T-helper 1 cell treated with Interleukin-12 subunit alpha and Interleukin-12 subunit beta and Interleukin-4 antibody, amounts not matched to agents 30 μg/mL and 1 μg/mL, for 36 hours (primary cell): Measurements from ENCODE around the gene SYNDIG1L.
A peak's percentile ranks its signal among the peaks of the same experiment; 100 is the strongest.
"Not testable (repeated sequence)": the region's sequence is repeated elsewhere in the genome, so short reads cannot be mapped to it uniquely, and the experiment has no call there.

Experiments
- H3K27ac Mint-ChIP-seq: one replicate; pipeline ENCODE4 v1.8.0; 2021; ENCODE audit warnings: mild to moderate bottlenecking, mixed read lengths
- H3K27me3 Mint-ChIP-seq: one replicate; pipeline ENCODE4 v1.8.0; 2021; ENCODE audit warnings: low read depth, mixed read lengths
- H3K36me3 Mint-ChIP-seq: one replicate; pipeline ENCODE4 v1.8.0; 2021; ENCODE audit warnings: low read depth, mixed read lengths
- H3K4me1 Mint-ChIP-seq: one replicate; pipeline ENCODE4 v1.8.0; 2021; ENCODE audit warnings: low read depth, mixed read lengths
- H3K4me3 Mint-ChIP-seq: one replicate; pipeline ENCODE4 v1.8.0; 2021; ENCODE audit warnings: mild to moderate bottlenecking, moderate library complexity, mixed read lengths
- H3K9me3 Mint-ChIP-seq: one replicate; pipeline ENCODE4 v1.8.0; 2021; ENCODE audit warnings: mixed read lengths

The SYNDIG1L gene

GRCh38 chr14:74402401-74403251 is 23.4 kb downstream of the SYNDIG1L start:
- Mint-ChIP-seq H3K27ac (peak overlapping the region; percentile 88), H3K4me1 (peaks cover 20% of the 10 kb centered on the region), H3K36me3 (no peaks in the 10 kb centered on the region), H3K4me3 (peak overlapping the region; percentile 49), H3K27me3 (peaks cover 12% of the 10 kb centered on the region), H3K9me3 (no peaks in the 10 kb centered on the region)

DNA sequence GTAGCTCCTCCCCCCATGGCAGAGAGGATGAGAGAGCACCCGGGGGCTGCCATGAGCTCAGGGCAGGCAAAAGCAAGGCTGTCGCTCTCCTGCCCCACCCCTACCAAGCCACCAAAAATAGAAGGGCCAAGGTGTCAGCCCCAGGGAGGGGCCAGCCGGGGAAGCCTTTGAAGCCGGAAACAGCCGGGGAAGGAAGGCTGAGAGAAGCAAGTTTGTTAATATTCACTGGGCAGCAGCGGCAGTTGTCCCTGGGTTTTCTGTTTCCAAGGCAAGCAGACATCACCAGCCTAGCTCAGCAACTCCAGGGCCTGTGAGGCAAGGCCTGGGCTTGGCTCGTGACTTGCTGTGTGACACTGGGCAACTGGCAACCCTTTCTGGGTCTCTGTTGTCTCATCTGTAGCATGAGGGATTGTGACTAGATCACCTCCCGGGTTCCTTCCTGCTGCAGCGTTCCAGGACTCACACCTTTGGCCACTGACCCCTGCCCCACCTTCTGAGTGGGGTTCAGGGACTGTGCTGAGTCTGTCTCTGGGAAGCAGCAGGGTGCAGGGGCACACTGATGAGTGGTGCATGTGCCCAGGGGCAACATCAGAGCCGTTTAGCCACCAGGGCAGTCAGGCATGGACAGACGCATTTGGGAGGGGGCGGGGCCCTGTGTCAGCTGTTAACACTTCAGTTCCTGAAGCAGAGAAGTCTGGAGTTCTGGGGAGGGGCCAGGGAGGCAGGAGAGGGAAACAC is 24.3 kb downstream of the SYNDIG1L start:
- H3K9me3 Mint-ChIP-seq, result no peaks in the 10 kb centered on the region
- peaks cover 20% of the 10 kb centered on the region for H3K4me1 Mint-ChIP-seq
- peak overlapping the region; percentile 55 for H3K4me3 Mint-ChIP-seq
- no peaks in the 10 kb centered on the region for H3K36me3 Mint-ChIP-seq
- H3K27me3 Mint-ChIP-seq, result peaks cover 18% of the 10 kb centered on the region
- peak overlapping the region; percentile 88 for H3K27ac Mint-ChIP-seq

GRCh38 chr14:74400919-74401503 is 25.0 kb downstream of the SYNDIG1L start:
- Mint-ChIP-seq H3K27ac (peak overlapping the region; percentile 88), H3K27me3 (peaks cover 19% of the 10 kb centered on the region), H3K4me1 (peaks cover 20% of the 10 kb centered on the region), H3K9me3 (no peaks in the 10 kb centered on the region), H3K4me3 (peak overlapping the region; percentile 55), H3K36me3 (no peaks in the 10 kb centered on the region)

GRCh38 chr14:74400031-74400685 is 25.9 kb downstream of the SYNDIG1L start:
- H3K4me1 Mint-ChIP-seq, result peaks cover 20% of the 10 kb centered on the region
- no peak overlapping the region for H3K4me3 Mint-ChIP-seq
- H3K27me3 Mint-ChIP-seq, result peaks cover 19% of the 10 kb centered on the region
- no peaks in the 10 kb centered on the region for H3K36me3 Mint-ChIP-seq
- no peaks in the 10 kb centered on the region for H3K9me3 Mint-ChIP-seq
- H3K27ac Mint-ChIP-seq, result no peak overlapping the region

- Mint-ChIP-seq H3K27ac (no peak overlapping the region), H3K36me3 (no peaks in the 10 kb centered on the region), H3K4me3 (no peak overlapping the region), H3K9me3 (no peaks in the 10 kb centered on the region), H3K4me1 (no peaks in the 10 kb centered on the region), H3K27me3 (peaks cover 24% of the 10 kb centered on the region)
Measured at GRCh38 chr14:74395094-74395493, 30.9 kb downstream of the SYNDIG1L start.

DNA sequence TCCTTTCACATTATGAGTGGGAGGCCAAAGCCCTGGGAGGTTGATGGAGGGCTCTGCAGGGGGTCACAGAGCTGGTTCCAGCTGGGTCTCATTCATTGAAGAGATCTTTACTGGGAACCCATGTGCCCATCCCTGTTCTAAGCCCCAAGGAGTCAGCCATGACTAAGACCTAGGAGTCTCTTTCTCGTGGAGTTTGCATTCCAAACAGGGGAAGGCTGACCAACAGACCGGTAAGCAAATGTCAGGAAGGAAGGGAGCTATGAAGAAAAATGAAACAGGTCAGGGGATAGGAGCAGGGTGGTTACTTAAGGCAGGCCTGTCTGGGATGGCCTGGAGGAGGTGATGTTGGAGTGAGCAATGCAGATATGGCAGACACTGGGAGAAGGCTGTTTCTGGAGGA is 31.5 kb downstream of the SYNDIG1L start:
- H3K27me3 Mint-ChIP-seq, result peaks cover 24% of the 10 kb centered on the region
- H3K4me3 Mint-ChIP-seq, result no peak overlapping the region
- H3K9me3 Mint-ChIP-seq, result no peaks in the 10 kb centered on the region
- no peaks in the 10 kb centered on the region for H3K36me3 Mint-ChIP-seq
- H3K27ac Mint-ChIP-seq, result no peak overlapping the region
- H3K4me1 Mint-ChIP-seq, result no peaks in the 10 kb centered on the region

DNA sequence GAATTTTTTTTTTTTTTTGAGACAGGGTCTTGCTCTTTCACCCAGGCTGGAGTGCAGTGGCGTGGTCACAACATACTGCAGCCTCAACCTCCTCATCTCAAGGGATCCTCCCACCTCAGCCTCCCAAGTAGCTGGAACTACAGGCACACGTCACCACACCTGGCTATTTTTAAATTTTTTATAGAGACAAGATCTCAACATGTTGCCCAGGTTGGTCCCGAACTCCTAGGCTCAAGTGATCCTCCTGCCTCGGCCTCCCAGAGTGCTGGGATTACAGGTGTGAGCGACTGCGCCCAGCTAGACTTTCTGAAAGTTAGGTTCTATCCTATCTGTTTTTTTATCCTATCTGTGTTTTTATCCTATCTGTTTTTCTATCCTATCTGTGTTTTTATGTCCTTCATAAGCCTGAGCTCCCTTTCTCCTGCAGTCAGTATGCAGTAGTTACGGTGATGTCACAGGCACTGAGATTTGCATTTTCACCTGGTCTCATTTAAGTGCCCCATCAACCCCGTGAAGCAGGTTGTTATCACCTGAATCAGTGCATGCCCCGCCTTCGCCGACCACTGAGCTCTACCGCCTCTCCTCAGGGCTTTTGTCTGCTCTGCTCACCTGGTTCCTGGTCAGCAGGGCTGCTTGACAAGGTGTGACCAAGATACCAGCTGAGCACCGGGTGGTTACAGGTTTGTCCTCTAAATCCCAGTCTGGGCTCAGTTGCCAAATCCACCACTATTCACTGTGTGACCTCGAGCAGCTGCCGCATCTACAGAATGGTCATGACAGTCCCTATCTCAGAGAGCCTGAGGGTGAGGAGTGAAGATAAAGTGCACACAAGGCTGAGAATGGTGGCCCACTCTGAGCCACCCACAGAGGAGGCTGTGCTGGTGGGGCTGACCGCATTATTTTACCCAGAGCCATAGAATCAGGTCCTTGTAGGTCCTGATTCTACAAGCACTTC is 33.1 kb downstream of the SYNDIG1L start:
- H3K27ac Mint-ChIP-seq, result no peak overlapping the region
- no peaks in the 10 kb centered on the region for H3K4me1 Mint-ChIP-seq
- peaks cover 17% of the 10 kb centered on the region for H3K27me3 Mint-ChIP-seq
- H3K4me3 Mint-ChIP-seq, result no peak overlapping the region
- H3K9me3 Mint-ChIP-seq, result no peaks in the 10 kb centered on the region
- H3K36me3 Mint-ChIP-seq, result no peaks in the 10 kb centered on the region

- Mint-ChIP-seq H3K27me3 (peaks cover 19% of the 10 kb centered on the region), H3K36me3 (no peaks in the 10 kb centered on the region), H3K9me3 (no peaks in the 10 kb centered on the region), H3K27ac (no peak overlapping the region), H3K4me3 (no peak overlapping the region), H3K4me1 (no peaks in the 10 kb centered on the region)
Measured at GRCh38 chr14:74391479-74391878, 34.5 kb downstream of the SYNDIG1L start.

GRCh38 chr14:74390505-74390904 is 35.5 kb downstream of the SYNDIG1L start:
- not testable (repeated sequence) for H3K9me3 Mint-ChIP-seq, H3K4me3 Mint-ChIP-seq, H3K4me1 Mint-ChIP-seq, H3K36me3 Mint-ChIP-seq, H3K27ac Mint-ChIP-seq
- H3K27me3 Mint-ChIP-seq, result peaks cover 25% of the 10 kb centered on the region

- Mint-ChIP-seq H3K9me3 (no peaks in the 10 kb centered on the region), H3K4me1 (no peaks in the 10 kb centered on the region), H3K4me3 (no peak overlapping the region), H3K27me3 (peaks cover 25% of the 10 kb centered on the region), H3K27ac (no peak overlapping the region), H3K36me3 (no peaks in the 10 kb centered on the region)
Measured at GRCh38 chr14:74389980-74390379, 36.0 kb downstream of the SYNDIG1L start.

DNA sequence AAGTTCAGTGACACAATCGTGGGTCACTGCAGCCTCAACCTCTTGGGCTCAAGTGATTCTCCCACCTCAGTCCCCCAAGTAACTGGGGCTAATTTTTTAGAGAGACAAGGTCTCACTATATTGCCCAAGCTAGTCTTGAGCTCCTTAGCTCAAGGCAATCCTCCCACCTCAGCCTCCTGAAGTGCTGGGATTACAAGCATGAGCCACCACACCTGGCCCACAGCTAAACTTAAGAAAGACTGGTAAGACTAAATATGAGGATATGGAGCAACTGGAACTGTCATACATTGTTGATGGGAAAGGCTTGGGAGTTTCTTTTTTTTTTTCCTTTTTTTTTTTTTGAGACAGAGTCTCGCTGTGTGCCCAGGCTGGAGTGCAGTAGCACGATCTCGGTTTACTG is 43.8 kb downstream of the SYNDIG1L start:
- H3K27ac Mint-ChIP-seq, result no peak overlapping the region
- no peaks in the 10 kb centered on the region for H3K4me1 Mint-ChIP-seq
- peaks cover 18% of the 10 kb centered on the region for H3K27me3 Mint-ChIP-seq
- H3K4me3 Mint-ChIP-seq, result no peak overlapping the region
- no peaks in the 10 kb centered on the region for H3K9me3 Mint-ChIP-seq
- H3K36me3 Mint-ChIP-seq, result no peaks in the 10 kb centered on the region

DNA sequence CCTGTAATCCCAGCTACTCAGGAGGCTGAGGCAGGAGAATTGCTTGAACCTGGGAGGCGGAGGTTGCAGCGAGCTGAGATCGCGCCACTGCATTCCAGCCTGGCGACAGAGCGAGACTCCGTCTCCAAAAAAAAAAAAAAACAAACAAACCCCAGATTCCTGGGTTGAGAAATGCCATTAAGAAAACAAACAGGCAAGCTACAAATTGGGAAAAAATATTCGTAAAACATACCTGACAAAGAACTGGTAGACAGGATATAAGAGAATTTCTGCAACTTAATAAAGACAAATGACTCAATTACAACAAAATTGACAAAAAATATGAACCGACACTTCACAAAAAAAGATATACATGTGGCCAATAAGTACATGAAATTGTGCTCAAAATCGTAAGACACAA is 44.4 kb downstream of the SYNDIG1L start:
- H3K27me3 Mint-ChIP-seq, result peaks cover 12% of the 10 kb centered on the region
- H3K36me3 Mint-ChIP-seq, H3K4me1 Mint-ChIP-seq, H3K27ac Mint-ChIP-seq, H3K4me3 Mint-ChIP-seq, H3K9me3 Mint-ChIP-seq: not testable (repeated sequence)

- Mint-ChIP-seq H3K27me3 (peaks cover 6% of the 10 kb centered on the region), H3K36me3 (no peaks in the 10 kb centered on the region), H3K4me1 (no peaks in the 10 kb centered on the region), H3K4me3 (no peak overlapping the region), H3K27ac (no peak overlapping the region), H3K9me3 (no peaks in the 10 kb centered on the region)
Measured at GRCh38 chr14:74380845-74381244, 45.2 kb downstream of the SYNDIG1L start.

DNA sequence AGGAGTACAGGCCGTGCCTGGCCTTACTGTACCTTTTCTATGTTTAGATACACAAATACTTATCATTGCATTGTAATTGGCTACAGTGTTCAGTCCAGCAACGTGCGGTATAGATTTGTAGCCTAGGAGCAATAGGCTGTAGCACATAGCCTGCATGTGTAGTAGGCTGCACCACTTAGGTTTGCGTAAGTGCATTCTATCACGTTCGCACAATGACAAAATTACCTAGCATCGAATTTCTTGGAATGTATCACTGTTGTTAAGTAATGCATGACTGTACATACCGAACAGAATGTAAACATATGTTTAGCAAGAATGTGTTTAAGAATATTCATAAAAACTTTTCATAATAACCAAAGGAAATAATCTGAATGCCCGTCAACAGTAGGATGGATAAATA is 45.8 kb downstream of the SYNDIG1L start:
- no peaks in the 10 kb centered on the region for H3K9me3 Mint-ChIP-seq
- H3K4me1 Mint-ChIP-seq, result no peaks in the 10 kb centered on the region
- H3K27me3 Mint-ChIP-seq, result peaks cover 6% of the 10 kb centered on the region
- no peak overlapping the region for H3K27ac Mint-ChIP-seq
- H3K36me3 Mint-ChIP-seq, result no peaks in the 10 kb centered on the region
- no peak overlapping the region for H3K4me3 Mint-ChIP-seq
